ENCODE data around the gene CLP1. TPM values are rescaled to one million over a fixed set of nuclear protein-coding genes. Genes with fewer than 3 reads are reported as not detected.

Gene CLP1
- total RNA-seq: 13.1 and 24.0 TPM in 2 replicates

DNA sequence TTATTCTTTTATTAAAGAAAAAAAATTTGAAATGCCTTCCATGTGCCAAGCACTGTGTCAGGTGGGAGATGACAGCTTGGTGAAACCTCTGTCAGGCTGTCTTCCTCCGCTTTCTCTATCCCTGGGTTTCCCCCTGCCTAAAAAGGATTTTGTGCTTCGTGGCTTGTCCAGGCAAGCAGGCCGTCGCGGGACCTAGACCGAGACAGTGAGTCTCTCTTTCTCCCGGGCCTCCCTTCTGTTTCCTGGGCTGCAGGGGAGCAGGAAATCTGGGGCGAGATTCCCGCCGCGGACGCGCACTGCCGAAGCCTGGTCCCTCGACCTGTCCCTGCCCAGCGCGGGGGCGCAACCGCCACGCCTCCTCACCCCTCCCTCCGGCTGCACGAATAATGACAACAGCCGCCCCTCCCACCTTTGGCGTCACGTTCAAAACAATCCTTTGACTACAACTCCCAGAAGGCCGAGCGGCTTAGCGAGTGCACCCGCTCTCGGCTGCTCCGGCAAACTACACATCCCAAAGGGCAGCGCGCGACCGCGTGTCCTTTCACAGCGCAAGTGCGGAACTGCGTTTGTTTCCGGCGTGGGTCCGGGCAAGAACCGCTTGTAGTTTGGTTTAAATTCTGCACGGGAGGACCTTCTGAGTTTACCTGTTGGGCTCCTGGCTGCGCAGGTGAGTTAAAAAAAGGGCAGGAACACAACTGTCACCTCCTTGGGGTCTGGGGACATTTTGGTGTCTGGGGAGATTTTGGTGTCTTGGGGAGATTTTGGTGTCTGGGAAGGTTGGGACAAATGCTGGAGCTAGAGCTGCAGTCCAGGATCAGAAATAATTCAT, at the start of gene CLP1:
Gene CLP1, plus strand, starts transcription at position 569 of the 829 bp plus-strand sequence. CDS start 1,715 bp downstream, outside the sequence.
- TF ChIP-seq, protein P1, sequence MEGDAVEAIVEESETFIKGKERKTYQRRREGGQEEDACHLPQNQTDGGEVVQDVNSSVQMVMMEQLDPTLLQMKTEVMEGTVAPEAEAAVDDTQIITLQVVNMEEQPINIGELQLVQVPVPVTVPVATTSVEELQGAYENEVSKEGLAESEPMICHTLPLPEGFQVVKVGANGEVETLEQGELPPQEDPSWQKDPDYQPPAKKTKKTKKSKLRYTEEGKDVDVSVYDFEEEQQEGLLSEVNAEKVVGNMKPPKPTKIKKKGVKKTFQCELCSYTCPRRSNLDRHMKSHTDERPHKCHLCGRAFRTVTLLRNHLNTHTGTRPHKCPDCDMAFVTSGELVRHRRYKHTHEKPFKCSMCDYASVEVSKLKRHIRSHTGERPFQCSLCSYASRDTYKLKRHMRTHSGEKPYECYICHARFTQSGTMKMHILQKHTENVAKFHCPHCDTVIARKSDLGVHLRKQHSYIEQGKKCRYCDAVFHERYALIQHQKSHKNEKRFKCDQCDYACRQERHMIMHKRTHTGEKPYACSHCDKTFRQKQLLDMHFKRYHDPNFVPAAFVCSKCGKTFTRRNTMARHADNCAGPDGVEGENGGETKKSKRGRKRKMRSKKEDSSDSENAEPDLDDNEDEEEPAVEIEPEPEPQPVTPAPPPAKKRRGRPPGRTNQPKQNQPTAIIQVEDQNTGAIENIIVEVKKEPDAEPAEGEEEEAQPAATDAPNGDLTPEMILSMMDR (conservative IDR thresholded peaks at IDR 0.05; ENCODE audit: low read depth, low read length): no peak
- DNase-seq (ENCODE audit: low read depth): peak; percentile 85
- H3K4me3 ChIP-seq (ENCODE audit: low read depth, low read length): peak within 1 kb of the TSS; percentile 83

DNA sequence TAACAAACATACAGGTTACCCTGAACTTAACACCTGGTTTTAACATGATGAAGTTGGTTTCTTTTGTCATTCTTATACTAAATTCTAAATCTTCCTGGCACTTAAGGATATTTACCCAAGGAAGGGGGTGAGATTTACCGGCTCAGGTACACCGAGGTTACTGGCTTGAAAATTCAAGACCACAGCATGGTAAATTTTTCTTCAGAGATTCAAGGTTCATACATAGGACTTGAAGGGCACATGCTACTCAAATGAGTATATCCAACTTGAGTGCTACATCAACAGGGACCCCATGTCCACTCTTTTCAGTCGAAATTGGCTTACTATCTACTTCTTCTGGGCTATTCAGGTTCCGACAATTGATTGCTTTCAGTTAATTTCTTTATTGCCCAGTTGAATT, 47.4 kb upstream of the CLP1 start:
- TF ChIP-seq, protein P1 (conservative IDR thresholded peaks at IDR 0.05; ENCODE audit: low read depth, low read length): no peak
- H3K4me3 ChIP-seq (ENCODE audit: low read depth, low read length): no peak overlapping the region

DNA sequence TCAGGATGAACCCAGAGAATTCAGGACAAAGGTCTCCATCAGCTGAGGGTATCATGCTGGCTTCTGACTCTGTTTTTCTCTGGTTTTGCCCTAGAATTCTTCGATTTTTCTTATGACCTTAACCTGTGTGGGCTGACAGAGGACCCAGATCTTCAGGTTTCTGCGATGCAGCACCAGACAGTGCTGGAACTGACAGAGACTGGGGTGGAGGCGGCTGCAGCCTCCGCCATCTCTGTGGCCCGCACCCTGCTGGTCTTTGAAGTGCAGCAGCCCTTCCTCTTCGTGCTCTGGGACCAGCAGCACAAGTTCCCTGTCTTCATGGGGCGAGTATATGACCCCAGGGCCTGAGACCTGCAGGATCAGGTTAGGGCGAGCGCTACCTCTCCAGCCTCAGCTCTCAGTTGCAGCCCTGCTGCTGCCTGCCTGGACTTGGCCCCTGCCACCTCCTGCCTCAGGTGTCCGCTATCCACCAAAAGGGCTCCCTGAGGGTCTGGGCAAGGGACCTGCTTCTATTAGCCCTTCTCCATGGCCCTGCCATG, 43.3 kb upstream of the CLP1 start:
- TF ChIP-seq, protein P1 (conservative IDR thresholded peaks at IDR 0.05; ENCODE audit: low read depth, low read length): no peak
- no peak for DNase-seq (ENCODE audit: low read depth)
- no peak overlapping the region for H3K4me3 ChIP-seq (ENCODE audit: low read depth, low read length)

More for the DNA sequence above, 47.4 kb upstream of the CLP1 start:
- DNase-seq (ENCODE audit: low read depth): no peak

DNA sequence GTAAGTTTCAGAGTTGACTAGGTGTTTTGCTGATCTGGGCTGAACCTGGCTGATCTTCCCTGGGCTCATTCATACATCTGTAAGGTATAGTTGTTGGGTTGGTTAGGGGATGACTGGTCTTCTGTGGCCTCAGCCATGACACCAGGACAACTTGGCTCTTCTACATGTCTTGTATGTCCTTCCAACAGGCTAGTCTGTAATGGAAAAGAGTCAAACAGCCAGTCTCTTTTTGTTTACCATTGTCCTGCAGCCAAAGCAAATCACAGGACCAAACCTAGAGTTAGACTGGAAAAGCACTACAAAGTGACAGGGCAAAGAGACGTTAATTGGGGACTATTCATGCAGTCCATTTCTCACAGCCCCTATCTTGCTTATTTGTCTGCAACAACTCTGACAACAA, 42.3 kb upstream of the CLP1 start:
- TF ChIP-seq, protein P1 (conservative IDR thresholded peaks at IDR 0.05; ENCODE audit: low read depth, low read length): no peak
- H3K4me3 ChIP-seq (ENCODE audit: low read depth, low read length): no peak overlapping the region
- DNase-seq (ENCODE audit: low read depth): no peak

DNA sequence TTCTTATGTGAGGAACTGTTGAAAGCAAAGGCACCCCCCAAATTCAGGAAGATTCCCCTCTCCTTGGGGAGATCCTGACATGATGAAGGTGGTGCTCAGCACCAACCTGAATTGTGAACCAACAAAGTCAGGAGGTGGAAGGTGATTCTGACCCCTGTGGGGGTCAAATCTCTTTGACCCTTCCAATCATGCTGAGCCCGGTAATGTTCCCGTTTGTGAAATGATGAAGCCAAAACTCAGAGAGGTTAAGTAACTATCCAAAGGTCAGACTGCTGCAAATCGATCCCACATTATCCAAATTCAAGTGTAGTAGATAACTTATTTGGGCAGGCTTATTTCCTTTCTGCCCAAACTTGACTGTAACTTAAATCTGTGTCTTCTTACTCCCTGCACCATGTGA, 41.0 kb upstream of the CLP1 start:
- no peak overlapping the region for H3K4me3 ChIP-seq (ENCODE audit: low read depth, low read length)
- DNase-seq (ENCODE audit: low read depth): no peak
- TF ChIP-seq, protein P1 (conservative IDR thresholded peaks at IDR 0.05; ENCODE audit: low read depth, low read length): no peak

DNA sequence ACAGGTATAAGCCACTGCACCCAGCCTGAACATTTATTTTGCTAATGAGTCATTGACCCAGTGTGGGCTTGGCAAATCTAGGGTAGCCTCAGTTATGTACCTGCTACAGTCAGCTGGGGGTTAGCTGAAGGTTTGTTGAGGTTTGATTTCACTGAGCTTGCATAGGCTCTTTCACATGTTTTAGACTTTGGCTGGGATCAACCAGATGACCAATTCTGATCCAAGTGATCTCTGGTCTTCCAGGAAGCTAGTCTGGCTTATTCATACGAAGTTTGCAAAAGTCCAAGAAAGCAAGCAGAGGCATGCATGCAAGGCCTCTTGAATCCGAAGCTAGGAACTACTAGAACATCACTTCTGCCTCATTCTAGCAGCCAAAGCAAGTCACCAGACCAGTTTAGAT, 39.1 kb upstream of the CLP1 start:
- DNase-seq (ENCODE audit: low read depth): no peak
- H3K4me3 ChIP-seq (ENCODE audit: low read depth, low read length): no peak overlapping the region

More for the DNA sequence above, 39.1 kb upstream of the CLP1 start:
- TF ChIP-seq, protein P1 (conservative IDR thresholded peaks at IDR 0.05; ENCODE audit: low read depth, low read length): no peak

Measured in epithelial cell of proximal tubule (primary cell).